Activated naive CD8-positive, alpha-beta T cell treated with anti-CD3 and anti-CD28 coated beads, Interleukin-2, amount 50 U/mL, for 16 hours (primary cell): Measurements from ENCODE around the gene FAM120C.

Experiments used
- DNase-seq: peaks from one replicate; pipeline ENCODE4 v3.0.0-alpha.2; 2020; ENCODE audit warnings: low read depth, low spot score

The FAM120C gene

DNA sequence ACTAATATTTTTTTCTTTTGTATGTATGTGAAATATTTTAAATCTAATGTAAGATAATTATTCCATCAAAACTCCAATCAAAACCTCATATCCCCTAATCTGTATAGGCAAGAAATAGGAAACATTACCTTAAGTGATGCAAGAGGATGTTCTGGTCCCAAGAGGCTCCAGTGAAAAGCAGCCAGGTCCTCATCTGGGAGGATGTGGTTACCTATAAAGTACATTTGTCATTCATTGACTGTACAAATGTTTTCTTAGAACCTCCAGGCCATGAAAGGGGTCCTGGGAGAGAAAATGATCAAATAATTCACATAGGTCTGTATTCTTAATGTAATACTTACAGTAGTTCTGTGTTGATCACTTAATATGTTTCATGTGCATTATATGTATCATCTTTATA, 25.5 kb downstream of the FAM120C start:
- no peak for DNase-seq

DNA sequence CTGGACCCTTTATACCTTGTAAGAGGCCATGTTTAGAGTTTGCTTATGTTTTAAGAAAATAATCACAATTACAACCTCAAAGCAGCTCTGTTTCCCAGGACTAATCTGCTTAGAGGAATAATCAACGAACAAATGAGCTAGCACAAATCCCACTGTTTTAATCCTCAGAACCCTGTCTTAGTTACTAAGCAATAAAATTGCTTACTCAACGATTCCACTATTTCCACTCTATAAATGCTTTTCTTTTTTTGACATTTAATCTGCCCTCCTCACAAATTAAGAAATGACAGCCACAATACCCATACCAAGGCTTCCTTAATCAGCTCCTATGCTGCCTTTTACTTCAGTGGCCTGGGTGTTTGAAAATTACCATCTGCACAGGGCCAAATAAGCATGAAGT, 48.8 kb downstream of the FAM120C start:
- DNase-seq: no peak

DNA sequence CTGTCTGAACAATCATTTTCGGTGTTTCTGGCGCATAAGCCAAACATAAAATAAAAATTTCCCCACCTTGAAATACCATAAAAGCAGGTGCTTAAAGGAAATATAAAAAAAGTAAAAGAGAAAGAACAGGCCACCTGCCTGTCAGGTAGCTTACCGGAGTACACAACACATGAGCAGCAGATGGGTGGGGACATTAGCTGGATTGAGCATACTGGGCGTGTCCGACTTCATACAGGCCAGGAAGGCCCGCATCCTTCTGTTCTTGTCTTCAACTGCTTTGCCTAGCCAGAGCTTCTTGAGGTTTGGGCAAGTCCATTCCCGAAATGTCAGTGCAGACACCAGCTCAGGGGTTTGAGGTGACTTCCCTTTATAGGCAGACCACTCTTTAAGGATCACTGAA, 66.7 kb downstream of the FAM120C start:
- no peak for DNase-seq

- no peak for DNase-seq
Measured at GRCh38 chrX:54093571-54093970, 89.5 kb downstream of the FAM120C start.

- no peak for DNase-seq
Measured at GRCh38 chrX:54093159-54093558, 89.9 kb downstream of the FAM120C start.

DNA sequence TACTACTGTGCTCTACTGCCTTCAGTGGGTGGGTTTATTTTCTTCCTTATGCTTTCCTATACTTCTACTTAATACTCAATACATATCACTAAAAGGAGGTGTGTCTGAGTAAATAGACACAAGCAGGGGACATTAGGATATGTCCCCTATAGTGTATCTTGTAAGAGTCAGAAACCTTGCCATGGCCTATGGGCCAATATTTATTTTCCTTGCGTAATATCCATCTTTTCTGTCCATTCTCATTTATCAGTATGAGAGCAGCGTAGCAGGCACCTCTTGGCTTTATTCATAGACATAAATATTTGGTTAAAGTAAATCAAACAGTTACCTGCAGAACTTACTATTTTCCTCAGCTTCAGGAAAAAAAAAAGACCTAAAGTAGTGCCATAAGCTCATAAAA, 92.2 kb downstream of the FAM120C start:
- DNase-seq: no peak

GRCh38 chrX:54089191-54089590, 93.9 kb downstream of the FAM120C start:
- no peak for DNase-seq

DNA sequence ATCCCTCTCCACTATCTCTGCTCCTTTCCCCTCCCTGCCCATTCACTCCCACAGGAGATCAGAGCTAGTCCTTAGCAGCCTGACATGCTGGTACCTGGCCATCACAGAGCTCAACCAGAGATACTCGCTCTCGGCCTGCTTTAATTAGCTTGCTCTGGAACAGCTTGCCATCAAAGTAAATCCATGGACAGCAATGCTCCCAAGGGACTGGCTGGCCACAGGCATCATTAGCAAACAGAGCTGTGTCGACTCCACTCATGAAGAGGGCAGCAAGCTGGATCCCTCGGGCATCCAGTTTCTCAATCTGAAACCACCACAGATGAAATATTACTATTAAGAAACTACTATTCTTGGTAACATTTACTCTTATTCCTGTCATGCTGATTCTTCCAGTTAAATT, 95.4 kb downstream of the FAM120C start:
- no peak for DNase-seq

- DNase-seq: no peak
Measured at GRCh38 chrX:54085666-54086065, 97.4 kb downstream of the FAM120C start.

DNA sequence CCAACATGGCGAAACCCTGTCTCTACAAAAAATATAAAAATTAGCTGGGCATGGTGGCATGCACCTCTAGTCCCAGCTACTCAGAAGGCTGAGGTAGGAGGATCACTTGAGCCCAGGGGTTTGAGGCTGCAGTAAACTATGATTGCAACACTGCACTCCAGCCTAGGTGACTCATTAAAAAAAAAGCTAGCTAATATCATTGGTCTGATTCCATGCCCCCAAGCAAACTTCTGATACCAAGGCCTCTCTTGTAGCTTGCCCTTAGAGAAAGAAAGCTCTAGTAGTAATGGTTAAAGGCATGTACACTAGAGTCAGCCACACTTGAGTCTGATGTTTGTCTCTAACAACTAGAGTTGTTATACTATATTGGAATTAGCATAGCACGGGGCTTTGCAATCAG, 106.2 kb downstream of the FAM120C start:
- no peak for DNase-seq

- no peak for DNase-seq
Measured at GRCh38 chrX:54074826-54075225, 108.2 kb downstream of the FAM120C start.

GRCh38 chrX:54067766-54068165, 115.3 kb downstream of the FAM120C start:
- no peak for DNase-seq

- DNase-seq: no peak
Measured at GRCh38 chrX:54066841-54067240, 116.2 kb downstream of the FAM120C start.

DNA sequence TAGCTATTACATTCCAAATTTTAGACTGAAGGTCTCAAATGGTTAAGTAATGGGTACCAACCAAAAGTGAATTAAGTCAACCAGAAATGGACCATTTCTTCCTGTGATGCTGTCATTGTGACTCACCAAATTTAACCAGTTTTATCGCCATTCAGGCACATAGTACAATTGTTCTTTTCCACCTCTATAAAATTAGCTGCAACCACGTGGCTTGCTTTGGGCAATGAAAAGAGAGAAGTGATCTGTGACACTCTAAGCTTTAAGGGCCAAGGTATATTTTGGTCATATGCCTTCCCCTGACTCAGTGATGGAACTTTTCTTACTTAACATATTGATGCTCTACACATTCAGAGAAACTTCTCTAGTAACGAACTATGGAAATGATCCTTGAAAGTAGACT, 118.5 kb downstream of the FAM120C start:
- DNase-seq: no peak

DNA sequence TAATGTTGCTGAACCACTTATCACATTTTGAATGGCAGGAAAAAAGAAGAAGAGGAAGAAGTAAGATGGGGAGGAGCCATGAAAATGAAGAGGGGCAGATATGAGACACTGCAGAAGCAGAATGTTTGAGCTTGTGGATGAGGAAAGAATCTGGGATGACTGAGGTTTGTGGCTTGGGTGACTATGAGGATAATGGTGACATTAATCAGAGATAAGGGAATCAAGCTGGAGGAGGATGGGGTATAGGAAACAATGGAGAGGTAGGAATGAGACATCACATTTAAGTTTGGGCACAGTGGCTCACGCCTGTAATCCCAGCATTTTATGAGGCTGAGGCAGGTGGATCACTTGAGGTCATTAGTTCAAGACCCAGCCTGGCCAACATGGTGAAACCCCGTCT, 119.7 kb downstream of the FAM120C start:
- DNase-seq: no peak

- DNase-seq: no peak
Measured at GRCh38 chrX:54049801-54050200, 133.3 kb downstream of the FAM120C start.

GRCh38 chrX:54048412-54048811, 134.6 kb downstream of the FAM120C start:
- DNase-seq: no peak

GRCh38 chrX:54045563-54046228, 137.4 kb downstream of the FAM120C start:
- DNase-seq: no peak

GRCh38 chrX:54044877-54045338, 138.1 kb downstream of the FAM120C start:
- no peak for DNase-seq

DNA sequence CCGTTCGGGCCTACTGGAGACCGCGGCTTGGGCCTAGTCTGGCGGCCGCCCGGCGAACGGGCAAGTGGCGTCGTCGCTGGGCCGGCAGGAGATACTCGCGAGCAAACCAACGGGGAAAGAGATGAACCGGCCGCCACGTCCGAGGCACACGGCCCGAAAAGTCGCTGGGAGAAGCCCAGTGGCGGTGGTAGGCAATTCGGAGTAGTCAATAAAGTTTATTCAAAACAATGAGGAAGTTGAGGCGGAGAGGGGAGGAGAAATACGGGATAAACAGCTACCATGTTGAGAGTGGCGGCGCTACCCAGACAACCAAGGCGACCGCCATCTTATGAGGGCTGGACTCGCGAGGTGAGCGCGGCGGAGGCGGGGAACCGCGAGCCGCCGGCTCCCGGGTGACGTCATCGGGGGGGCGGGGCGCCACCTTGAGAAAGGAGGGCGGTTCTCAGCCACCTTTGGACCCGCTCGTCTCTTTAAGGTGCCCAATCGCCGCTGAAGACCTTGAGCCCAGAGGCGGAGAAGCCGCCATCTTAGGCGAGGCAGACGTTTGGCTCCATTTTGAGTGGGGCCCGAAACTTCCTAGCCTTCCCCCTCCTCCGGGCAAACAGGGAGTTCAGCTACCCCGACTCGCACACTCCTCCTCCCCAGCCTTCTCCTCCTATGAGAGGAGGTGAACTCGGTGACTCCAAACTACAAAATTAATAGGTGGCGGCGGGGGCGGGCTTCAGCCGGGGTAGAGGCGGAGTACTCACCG, 138.8 kb downstream of the FAM120C start, which contains the start of gene PHF8:
Gene PHF8 (minus strand): TSS at position 348 of the 751 bp plus-strand sequence. CDS start 1,745 bp downstream, outside the sequence.
- DNase-seq: peak; percentile 81

GRCh38 chrX:54043541-54044125, 139.4 kb downstream of the FAM120C start:
- DNase-seq: no peak

GRCh38 chrX:54043056-54043455, 140.0 kb downstream of the FAM120C start:
- no peak for DNase-seq

DNA sequence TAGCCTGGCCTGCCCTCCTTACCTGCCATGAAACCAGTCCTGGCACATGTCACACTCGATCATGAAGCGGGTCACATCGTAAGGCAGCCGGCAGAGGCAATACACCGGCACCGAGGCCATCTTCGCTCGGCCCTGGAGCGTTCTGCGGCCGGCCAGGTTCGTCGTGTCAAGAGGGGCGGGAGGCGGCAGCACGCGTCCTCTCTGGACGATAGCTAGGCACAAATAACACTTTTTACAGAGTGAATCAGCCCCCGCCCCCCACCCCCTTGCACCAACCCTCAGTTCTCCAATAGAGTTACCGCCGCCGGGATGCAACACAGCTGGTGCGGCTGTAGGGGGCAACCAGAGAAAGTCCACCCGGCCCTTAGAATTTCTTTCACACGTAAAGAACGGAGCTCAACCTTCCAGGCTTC, 140.4 kb downstream of the FAM120C start:
- DNase-seq: no peak
